Retinal pigment epithelial cell (primary cell): ENCODE results near the gene PRAME.
A peak's percentile ranks its signal among the peaks of the same experiment; 100 is the strongest.

Source experiments
- DNase-seq: peaks from one replicate; pipeline ENCODE4 v3.0.0-alpha.2; 2010; ENCODE audit warnings: low read depth
- H3K4me3 ChIP-seq: 2 replicates; pipeline ENCODE4 v1.5.1; 2011; ENCODE audit warnings: mild to moderate bottlenecking, low read length, control low read depth, moderate library complexity
- TF ChIP-seq, protein P1 (sequence below): conservative IDR thresholded peaks from 2 replicates; pipeline ENCODE4 v1.5.1; 2011; ENCODE audit warnings: low read depth, low read length, control low read depth, inconsistent platforms

Gene PRAME

DNA sequence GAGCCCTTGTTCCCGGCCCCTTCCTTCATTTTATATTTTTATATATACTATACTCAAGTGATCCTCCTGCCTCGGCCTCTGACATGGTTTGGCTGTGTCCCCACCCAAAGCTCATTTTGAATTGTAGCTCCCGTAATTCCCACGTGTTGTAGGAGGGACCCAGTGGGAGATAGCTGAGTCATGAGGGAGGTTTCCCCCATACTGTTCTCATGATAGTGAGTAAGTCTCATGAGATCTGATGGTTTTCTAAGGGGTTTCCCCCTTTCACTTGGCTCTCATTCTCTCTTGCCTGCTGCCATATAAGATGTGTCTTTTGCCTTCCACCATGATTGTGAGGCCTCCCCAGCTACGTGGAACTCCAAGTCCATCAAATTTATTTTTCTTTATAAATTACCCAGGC, 31.8 kb downstream of the PRAME start:
- H3K4me3 ChIP-seq: no peak overlapping the region
- TF ChIP-seq, protein P1, sequence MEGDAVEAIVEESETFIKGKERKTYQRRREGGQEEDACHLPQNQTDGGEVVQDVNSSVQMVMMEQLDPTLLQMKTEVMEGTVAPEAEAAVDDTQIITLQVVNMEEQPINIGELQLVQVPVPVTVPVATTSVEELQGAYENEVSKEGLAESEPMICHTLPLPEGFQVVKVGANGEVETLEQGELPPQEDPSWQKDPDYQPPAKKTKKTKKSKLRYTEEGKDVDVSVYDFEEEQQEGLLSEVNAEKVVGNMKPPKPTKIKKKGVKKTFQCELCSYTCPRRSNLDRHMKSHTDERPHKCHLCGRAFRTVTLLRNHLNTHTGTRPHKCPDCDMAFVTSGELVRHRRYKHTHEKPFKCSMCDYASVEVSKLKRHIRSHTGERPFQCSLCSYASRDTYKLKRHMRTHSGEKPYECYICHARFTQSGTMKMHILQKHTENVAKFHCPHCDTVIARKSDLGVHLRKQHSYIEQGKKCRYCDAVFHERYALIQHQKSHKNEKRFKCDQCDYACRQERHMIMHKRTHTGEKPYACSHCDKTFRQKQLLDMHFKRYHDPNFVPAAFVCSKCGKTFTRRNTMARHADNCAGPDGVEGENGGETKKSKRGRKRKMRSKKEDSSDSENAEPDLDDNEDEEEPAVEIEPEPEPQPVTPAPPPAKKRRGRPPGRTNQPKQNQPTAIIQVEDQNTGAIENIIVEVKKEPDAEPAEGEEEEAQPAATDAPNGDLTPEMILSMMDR: no peak
- no peak for DNase-seq

DNA sequence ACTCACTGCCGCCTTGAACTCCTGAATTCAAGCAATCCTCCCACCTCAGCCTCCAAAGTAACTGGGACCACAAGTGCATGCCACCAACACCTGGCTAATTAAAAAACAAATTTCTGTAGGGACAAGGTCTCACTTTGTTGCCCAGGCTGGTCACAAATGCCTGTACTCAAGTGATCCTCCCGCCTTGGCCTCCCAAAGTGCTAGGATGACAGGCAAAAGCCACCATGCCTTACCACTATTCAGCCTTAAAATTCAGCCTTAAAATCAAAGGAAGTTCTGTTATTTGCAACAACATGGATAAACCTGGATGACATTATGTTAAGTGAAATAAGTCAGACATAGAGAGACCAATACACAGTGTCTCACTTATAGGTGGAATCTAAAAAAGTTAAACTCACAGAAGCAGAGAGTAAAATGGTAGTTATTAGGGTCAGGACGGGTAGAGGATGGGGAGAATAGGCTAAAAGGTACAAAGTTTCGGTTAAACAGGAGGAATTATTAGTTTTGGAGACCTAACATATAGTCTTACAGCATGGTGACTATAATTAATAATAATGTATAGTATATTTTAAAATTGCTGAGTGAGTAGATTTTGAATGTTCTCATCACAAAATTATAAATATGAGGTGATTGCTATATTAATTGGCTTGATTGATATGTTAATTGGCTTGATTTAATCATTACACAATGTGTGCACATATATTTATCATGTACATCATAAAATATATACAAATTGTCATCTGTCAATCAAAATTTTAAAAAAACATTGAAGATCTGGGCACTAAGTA, 32.7 kb downstream of the PRAME start:
- TF ChIP-seq, protein P1: no peak
- no peak for DNase-seq
- H3K4me3 ChIP-seq: no peak overlapping the region

DNA sequence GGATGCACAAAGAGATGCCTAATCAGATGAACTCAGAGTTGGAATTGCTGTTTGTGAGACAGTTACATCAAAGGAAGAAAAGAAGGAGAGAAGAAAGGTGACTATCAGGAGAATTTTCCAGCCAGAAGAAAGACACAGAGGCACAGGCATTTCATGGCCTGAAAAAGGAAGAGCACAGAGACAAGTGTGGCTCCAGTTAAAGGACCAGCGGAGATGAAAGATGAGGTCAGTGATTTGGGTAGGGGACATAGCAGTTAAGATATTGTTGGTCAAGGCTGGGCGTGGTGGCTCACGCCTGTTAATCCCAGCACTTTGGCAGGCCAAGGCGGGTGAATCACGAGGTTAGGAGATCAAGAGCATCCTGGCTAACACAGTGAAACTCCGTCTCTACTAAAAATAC, 35.6 kb downstream of the PRAME start:
- DNase-seq: no peak
- H3K4me3 ChIP-seq: no peak overlapping the region
- TF ChIP-seq, protein P1: no peak

DNA sequence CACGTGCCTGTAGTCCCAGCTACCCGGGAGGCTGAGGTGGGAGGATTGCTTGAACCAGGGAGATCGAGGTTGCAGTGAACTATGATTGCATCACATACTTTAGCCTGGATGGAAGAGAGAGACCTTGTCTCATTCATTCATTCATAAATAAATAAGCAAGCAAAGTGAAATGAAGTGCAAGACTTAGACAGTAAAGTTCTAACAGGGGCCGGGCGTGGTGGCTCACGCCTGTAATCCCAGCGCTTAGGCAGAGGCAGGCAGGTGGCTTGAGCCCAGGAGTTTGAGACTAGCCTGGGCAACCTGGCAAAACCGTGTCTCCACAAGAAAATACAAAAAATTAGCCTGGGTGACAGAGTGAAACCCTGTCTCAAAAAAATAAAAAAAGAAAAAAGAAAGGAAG, 37.4 kb downstream of the PRAME start:
- H3K4me3 ChIP-seq: no peak overlapping the region
- TF ChIP-seq, protein P1: no peak
- DNase-seq: no peak

DNA sequence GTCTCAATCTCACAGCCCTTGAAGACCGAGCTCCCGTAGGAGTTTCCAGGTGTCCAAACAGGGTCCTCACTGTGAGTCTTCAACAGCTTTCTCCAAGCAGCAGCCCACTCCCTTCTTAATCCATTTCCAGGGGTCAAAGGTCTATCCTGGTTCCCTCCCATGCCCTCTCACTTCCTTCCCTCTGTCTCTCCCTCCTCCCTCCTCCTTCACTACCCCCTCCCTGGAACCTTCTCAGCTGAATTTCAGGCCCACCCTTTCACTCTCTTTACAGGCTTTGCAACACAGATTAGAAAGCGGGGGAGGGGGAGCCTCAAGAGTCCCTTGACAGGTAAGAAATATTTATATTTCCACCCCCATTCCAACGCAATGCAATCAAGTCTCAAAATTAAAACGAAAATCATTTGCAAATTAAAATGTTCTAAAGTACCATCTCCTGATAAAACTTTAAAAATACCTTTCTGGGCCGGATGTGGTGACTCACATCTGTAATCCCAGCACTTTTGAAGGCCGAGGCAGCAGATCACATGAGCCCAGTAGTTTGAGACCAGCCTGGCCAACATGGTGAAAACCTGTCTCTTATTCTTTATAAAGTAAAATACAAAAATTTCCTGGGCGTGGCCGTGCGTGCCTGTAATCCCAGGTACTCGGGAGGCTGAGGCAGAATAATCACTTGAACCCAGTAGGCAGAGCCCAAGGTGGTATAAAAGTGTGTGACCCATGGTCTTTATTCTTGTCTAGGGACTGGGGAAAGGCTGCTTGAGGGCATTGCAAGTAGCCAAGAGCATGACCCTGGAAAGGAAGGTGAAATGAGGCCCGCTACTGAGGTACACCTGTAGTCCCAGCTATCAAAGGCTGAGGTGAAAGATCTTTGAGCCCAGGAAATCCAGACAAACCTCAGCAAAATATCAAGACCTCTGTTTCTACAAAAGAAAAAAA, 38.1 kb downstream of the PRAME start:
- no peak overlapping the region for H3K4me3 ChIP-seq
- TF ChIP-seq, protein P1: no peak
- peak; percentile 9 for DNase-seq

- TF ChIP-seq, protein P1: no peak
- DNase-seq: no peak
- peak within 1 kb of the TSS; percentile 34 for H3K4me3 ChIP-seq
Observed at GRCh38 chr22:22520020-22520656, 38.9 kb downstream of the PRAME start, which contains the start of gene ZNF280A. TSS of gene ZNF280A (minus strand) at chr22:22520270. CDS start at chr22:22515630, 4,640 bp downstream.
